ENCODE data around the gene PTCH2. TPM values are rescaled to one million over a fixed set of nuclear protein-coding genes. Genes with fewer than 3 reads are reported as not detected.

Gene PTCH2, protein sequence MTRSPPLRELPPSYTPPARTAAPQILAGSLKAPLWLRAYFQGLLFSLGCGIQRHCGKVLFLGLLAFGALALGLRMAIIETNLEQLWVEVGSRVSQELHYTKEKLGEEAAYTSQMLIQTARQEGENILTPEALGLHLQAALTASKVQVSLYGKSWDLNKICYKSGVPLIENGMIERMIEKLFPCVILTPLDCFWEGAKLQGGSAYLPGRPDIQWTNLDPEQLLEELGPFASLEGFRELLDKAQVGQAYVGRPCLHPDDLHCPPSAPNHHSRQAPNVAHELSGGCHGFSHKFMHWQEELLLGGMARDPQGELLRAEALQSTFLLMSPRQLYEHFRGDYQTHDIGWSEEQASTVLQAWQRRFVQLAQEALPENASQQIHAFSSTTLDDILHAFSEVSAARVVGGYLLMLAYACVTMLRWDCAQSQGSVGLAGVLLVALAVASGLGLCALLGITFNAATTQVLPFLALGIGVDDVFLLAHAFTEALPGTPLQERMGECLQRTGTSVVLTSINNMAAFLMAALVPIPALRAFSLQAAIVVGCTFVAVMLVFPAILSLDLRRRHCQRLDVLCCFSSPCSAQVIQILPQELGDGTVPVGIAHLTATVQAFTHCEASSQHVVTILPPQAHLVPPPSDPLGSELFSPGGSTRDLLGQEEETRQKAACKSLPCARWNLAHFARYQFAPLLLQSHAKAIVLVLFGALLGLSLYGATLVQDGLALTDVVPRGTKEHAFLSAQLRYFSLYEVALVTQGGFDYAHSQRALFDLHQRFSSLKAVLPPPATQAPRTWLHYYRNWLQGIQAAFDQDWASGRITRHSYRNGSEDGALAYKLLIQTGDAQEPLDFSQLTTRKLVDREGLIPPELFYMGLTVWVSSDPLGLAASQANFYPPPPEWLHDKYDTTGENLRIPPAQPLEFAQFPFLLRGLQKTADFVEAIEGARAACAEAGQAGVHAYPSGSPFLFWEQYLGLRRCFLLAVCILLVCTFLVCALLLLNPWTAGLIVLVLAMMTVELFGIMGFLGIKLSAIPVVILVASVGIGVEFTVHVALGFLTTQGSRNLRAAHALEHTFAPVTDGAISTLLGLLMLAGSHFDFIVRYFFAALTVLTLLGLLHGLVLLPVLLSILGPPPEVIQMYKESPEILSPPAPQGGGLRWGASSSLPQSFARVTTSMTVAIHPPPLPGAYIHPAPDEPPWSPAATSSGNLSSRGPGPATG
- total RNA-seq = 0.26 and 0.33 TPM in 2 replicates

DNA sequence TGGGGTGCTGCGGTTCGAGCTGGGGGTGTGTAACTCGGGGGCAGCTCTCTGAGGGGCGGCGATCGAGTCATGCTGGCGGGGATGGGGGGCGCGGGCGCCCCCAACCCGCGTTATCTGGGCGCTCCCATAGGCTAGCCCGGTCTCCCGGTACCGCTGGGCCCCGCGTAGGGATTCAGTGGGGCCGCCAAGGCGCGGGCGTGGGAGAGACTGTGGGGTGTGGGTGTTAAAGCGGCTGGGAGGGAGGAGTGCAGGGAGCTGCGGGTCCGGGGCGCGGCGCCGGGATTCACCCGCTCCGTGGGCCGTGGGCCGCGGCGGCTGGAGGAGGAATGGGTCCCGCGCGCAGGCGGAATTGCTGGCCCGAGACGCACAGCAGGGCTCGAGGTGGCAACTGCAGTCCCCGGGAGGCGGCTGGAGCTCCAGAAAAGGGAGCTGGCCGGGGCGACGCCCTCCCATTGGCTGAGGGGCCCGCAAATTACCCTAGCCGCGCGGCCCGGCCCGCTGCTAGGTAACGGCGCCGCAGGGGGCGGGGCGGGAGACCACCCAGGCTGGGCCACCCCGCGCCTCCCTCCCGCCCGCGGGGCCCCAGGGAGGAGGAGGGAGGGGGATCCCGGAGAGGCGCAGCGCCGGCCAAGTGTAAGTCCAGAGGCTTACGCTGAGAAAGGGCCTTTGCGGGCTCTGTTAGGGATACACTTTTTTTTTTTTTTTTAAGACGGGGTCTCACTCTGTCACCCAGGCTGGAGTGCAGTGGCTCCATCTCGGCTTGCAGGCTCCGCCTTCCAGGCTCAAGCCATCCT, at the start of gene PTCH2:
Gene PTCH2 (minus strand): TSS at position 392 of the 794 bp plus-strand sequence. CDS start 321 bp downstream, at position 71.

DNA sequence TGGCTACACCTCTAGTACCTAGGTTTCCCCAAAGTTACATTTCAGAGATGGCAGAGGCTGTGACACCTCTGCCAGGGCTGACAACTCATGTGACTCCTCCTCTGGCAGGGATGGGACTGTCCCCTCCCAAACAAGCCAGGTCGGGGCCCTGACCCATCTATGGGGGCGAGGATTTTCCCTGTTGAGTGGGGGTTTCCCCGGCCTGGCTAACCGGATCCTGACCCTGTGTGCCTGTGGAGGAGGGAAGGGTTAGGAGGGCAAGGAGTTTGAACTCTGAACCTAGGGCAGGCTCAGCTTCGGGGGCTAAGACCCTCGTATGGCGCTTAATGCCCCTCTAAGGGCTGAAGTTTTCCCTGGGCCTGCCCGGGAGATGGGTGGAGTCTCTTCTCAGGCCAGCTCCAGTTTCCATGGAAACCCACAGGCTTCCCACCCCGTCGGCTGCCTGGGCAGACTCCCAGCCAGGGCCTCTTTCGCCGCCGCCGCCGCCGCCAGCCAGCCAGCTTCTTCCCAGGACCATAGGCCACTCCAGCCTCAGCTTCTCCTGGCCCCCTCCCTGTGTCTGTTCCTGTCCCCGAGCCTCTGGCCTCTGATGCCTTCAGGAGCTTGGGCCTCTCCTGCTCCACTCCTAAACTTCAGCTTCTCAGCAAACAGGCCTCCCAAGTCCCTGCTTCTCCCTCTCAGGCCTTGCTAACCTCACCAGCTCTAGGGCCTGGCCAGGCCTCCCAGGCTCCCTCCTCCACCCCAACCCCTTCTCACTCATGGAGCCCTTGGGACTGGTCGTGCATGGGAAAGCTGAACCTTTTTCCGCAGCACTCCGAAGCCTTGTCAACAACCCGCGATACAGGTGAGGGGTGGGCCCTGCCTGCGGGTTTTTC, 34.8 kb downstream of the PTCH2 start, which contains the start of gene BTBD19:
Gene BTBD19 (plus strand): TSS at position 461 of the 875 bp plus-strand sequence. CDS start 298 bp downstream, at position 759.

DNA sequence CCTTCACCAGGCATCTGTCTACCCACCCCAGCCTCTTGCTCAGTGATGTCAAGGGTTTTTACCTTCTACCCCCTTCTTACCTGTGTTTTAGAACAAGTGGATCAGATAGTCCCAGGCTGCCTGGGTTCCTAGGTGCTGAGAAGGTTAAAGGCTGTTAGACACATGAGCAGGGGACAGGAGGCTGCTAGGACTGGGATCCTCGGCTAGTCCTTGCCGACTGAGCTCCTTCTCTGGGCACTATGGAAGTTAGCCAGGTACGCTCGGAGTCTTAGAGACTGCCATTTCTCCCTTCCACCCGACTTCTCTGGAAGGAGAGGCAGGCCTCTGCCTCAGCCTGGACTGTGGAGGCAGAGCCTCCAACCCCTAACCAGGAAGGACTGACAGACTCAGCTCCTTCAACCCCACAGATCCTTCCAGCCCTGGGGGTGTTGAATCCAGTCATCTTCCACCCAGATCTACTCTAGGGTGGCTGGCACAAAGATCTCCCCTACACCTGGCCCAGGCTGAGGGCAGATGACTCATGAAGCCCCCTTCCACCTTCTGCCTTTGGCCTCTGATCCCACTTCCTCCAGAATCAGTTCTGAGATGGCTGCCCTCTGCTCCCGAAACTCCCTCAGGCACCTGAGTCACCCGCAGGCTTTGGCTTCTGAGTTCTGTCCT, 36.2 kb downstream of the PTCH2 start, which contains the start of gene DYNLT4:
Gene DYNLT4 (minus strand): TSS at position 648 of the 660 bp plus-strand sequence. CDS start 683 bp downstream, outside the sequence.

DNA sequence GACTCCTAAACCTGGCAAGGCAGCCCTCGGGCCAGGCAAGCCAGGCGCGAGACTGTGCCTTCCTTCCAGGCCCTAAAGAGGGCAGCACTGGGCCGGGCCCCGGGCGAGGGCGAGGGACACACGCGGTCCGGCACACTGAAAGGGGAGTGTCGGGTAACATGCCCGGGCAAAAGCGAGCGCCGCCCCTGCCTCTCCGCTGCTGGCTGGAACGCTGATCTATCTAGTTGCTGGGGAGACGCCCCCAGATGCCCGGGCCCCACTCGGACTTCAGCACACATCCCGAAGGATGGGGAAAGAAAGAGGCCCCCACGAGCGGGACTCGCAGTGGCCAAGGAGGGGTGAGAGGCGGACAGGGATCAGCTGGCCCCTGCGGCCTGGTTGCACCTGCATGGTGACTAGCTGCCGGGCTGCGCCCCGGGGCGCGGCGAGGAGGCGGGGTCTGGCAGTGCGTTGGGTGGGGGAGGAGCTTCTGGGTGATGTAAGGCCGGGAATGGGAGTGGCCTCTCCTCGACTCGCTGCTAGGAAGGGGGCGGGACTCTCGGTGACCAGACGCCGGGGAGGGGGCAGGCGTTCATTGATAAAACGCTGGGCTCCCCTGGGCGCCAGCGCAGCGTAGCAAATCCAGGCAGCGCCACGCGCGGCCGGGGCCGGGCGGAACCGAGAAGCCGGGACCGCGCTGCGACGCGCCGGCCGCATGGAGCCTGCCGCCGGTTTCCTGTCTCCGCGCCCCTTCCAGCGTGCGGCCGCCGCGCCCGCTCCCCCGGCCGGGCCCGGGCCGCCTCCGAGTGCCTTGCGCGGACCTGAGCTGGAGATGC, 43.1 kb downstream of the PTCH2 start, which contains the start of gene PLK3:
Gene PLK3 (plus strand): TSS at position 608 of the 815 bp plus-strand sequence. CDS start 87 bp downstream, at position 695.

DNA sequence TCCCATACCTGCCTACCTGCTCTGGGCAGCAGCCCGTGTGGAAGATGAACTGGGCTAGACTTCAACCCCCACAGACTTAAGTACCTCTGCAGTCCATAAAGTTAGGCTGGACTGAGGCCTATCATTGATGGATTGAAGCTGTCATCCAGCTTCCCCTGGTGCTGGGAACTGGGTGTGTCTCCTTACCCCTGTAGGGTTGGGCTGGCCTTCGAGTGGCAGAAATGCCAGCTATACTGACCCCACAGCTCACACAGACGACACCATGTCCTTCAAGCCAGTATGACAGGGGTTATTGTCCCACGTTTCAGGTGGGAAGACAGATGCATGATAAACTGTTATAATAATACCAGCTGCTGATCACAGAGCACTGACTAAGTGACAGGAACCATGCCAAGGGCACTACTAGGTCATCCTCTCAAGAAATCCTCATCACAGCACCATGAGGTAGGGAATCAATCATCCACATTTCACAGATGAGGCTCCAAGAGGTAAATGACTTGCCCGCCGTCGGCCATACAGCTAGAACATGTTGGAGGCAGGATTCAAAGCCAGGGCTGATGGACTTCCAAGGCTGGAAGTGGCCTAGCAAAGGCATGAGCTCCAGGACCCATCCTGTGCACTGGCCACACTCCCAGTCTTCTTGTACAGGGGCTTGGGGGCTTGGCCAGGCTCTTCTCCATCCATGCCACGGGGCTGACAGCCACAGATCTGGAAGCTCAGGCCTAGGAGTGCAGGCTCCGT, 54.8 kb downstream of the PTCH2 start, which contains the start of gene BEST4:
Gene BEST4 (minus strand): TSS at position 51 of the 741 bp plus-strand sequence. CDS start 465 bp downstream, outside the sequence.

DNA sequence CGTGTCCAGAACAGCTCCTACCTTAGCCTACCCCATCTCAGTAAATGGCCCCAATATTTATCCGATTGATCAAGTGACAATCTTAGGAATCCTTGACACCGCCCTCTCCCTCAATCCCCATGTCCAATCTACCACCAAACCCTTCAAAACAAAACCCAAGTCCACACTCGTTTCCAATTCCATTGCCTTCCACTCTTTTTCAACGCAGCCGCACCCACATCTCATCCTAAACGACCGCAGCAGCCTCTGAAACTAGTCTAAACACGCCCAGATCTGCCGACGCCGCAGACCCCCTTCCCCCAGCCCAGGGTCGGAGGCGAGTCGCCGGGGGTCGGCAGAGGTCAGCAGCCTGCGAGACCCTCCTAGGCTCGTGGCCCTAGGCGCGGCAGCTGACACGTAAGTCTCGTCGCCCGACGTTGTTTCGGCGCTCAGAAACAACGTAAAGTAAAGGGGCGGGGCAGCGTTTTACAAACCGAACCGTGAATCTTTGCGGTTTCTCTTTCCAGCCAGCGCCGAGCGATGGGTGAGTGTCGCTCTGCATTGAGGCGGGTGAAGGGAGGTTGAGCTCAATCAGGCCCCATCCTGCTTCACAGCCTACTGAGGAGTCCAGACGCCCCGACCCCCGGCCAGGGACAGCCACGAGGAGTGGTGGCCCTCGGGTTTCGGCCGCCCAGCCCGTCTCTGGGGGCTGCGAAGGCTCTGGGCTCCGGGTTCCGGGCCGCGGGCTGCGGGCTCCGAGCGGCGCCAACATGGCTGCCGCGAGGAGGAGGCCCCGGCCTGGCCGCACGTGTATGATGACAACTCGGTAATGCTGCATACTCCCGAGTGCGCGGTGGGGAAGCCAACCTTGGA, 67.7 kb downstream of the PTCH2 start, which contains the start of gene RPS8:
Gene RPS8 (plus strand): TSS at position 463 of the 852 bp plus-strand sequence. CDS start 57 bp downstream, at position 520.

Other genes with a start within 250 kb of the PTCH2 start
- 4.3 and 6.3 TPM in 2 replicates for gene TMEM53, start 168.8 kb downstream of the PTCH2 start, total RNA-seq
- gene ARMH1, start 168.5 kb downstream of the PTCH2 start, total RNA-seq = 0.91 and 1.3 TPM in 2 replicates
- not detected in 2 replicates for gene RNU5D-1, start 112.1 kb downstream of the PTCH2 start, total RNA-seq
- gene KIF2C, start 103.4 kb downstream of the PTCH2 start, total RNA-seq = 3.2 and 9.3 TPM in 2 replicates
- gene RPS8, start 67.7 kb downstream of the PTCH2 start, total RNA-seq = 817 and 920 TPM in 2 replicates
- 0.07 and 0.20 TPM in 2 replicates for gene BEST4, start 55.1 kb downstream of the PTCH2 start, total RNA-seq
- gene PLK3, start 42.9 kb downstream of the PTCH2 start, total RNA-seq = 21.8 and 72.0 TPM in 2 replicates
- 0.17 TPM in 1 of 2 replicates, not detected in the other for gene DYNLT4, start 35.9 kb downstream of the PTCH2 start, total RNA-seq
- 10.7 and 18.0 TPM in 2 replicates for gene BTBD19, start 34.7 kb downstream of the PTCH2 start, total RNA-seq
- 25.4 and 26.9 TPM in 2 replicates for gene EIF2B3, start 143.3 kb upstream of the PTCH2 start, total RNA-seq
- gene HECTD3, start 168.1 kb upstream of the PTCH2 start, total RNA-seq = 26.0 and 28.0 TPM in 2 replicates
- 115 and 118 TPM in 2 replicates for gene UROD, start 169.0 kb upstream of the PTCH2 start, total RNA-seq

Data from smooth muscle cell of the pulmonary artery (primary cell).